ENCODE data around the gene DLEU7.

DNA sequence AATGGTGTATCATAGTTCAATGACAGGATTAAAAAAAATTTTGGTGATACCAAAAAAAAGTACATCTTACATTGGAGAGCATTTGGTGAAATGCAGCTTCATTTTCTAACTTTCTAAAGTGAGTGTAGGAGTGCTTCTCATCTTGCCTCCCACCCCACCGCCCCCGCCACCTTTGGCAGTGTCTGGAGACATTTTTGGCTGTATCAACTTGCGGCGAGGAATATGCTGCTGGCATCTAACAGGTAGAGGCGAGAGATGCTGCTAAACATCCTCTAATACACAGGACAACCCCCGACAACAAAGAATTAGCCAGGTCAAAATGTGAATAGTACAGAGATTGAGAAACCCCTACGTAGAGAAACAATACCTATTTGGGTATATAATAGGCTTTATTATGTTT is 1.7 kb downstream of the DLEU7 start:
- TF ChIP-seq, protein P1, sequence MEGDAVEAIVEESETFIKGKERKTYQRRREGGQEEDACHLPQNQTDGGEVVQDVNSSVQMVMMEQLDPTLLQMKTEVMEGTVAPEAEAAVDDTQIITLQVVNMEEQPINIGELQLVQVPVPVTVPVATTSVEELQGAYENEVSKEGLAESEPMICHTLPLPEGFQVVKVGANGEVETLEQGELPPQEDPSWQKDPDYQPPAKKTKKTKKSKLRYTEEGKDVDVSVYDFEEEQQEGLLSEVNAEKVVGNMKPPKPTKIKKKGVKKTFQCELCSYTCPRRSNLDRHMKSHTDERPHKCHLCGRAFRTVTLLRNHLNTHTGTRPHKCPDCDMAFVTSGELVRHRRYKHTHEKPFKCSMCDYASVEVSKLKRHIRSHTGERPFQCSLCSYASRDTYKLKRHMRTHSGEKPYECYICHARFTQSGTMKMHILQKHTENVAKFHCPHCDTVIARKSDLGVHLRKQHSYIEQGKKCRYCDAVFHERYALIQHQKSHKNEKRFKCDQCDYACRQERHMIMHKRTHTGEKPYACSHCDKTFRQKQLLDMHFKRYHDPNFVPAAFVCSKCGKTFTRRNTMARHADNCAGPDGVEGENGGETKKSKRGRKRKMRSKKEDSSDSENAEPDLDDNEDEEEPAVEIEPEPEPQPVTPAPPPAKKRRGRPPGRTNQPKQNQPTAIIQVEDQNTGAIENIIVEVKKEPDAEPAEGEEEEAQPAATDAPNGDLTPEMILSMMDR (IDR thresholded peaks at IDR 0.05): no peak
- TF ChIP-seq ZFX (IDR thresholded peaks at IDR 0.05; ENCODE audit: borderline replicate concordance): no peak

Data from 22Rv1 (cell line).